ENCODE results near the gene VWA3A. TPM values are rescaled to one million over a fixed set of nuclear protein-coding genes. Genes with fewer than 3 reads are reported as not detected.
A peak's percentile ranks its signal among the peaks of the same experiment; 100 is the strongest.

Gene VWA3A
- polyA plus RNA-seq, 3 donors: 2.5 to 5.3 (median 3.8) TPM

GRCh38 chr16:22204091-22204655 lies 111.8 kb downstream of the VWA3A start:
- DNase-seq: no peak

GRCh38 chr16:22205577-22206012 lies 113.3 kb downstream of the VWA3A start:
- DNase-seq: no peak

- peak; percentile 95 for DNase-seq
Observed at GRCh38 chr16:22206013-22206841, 113.9 kb downstream of the VWA3A start, which contains the start of gene EEF2K. Gene EEF2K (plus strand): TSS chr16:22206278. CDS start chr16:22225730, 19,452 bp downstream.

Other genes starting within 250 kb of the VWA3A start
- gene NPIPB4, start 234.8 kb upstream of the VWA3A start, polyA plus RNA-seq (ENCODE audit: insufficient read length in 3 of 3): 100 to 1,000 TPM in 2 of 3 donors, 10 to 100 TPM in 1; 42.7 to 254 (median 201) TPM
- gene UQCRC2, start 139.2 kb upstream of the VWA3A start, polyA plus RNA-seq (ENCODE audit: insufficient read length in 3 of 3): 100 to 1,000 TPM; 296 to 352 (median 310) TPM
- gene PDZD9, start 91.4 kb upstream of the VWA3A start, polyA plus RNA-seq (ENCODE audit: insufficient read length in 3 of 3): under 1 TPM; 0.41 to 0.81 (median 0.77) TPM
- 10 to 100 TPM; 15.4 to 22.9 (median 22.8) TPM for gene MOSMO, start 84.4 kb upstream of the VWA3A start, polyA plus RNA-seq (ENCODE audit: insufficient read length in 3 of 3)
- gene SDR42E2, start 70.0 kb downstream of the VWA3A start, polyA plus RNA-seq (ENCODE audit: insufficient read length in 3 of 3): under 1 TPM; 0.23 to 0.40 (median 0.27) TPM
- gene EEF2K, start 113.7 kb downstream of the VWA3A start, polyA plus RNA-seq (ENCODE audit: insufficient read length in 3 of 3): 10 to 100 TPM; 12.2 to 15.3 (median 15.1) TPM
- 10 to 100 TPM; 50.7 to 67.6 (median 61.0) TPM for gene POLR3E, start 204.9 kb downstream of the VWA3A start, polyA plus RNA-seq (ENCODE audit: insufficient read length in 3 of 3)

All from renal pelvis (tissue), 4 donors.